AG10803 (cell line): ENCODE results near the gene GAB2.

Experiments used
- DNase-seq: peaks from one replicate; pipeline ENCODE4 v3.0.0; 2010; ENCODE audit warnings: low read depth
- H3K4me3 ChIP-seq: 2 replicates; pipeline ENCODE4 v1.5.1; 2011; ENCODE audit warnings: mild to moderate bottlenecking, low read length, control low read depth
- TF ChIP-seq, protein P1 (sequence below): conservative IDR thresholded peaks from 2 replicates; pipeline ENCODE4 v1.5.1; 2011; ENCODE audit warnings: mild to moderate bottlenecking, low read length, control low read depth, inconsistent platforms

The GAB2 gene

GRCh38 chr11:78400116-78400515 lies 17.5 kb downstream of the GAB2 start:
- TF ChIP-seq, protein P1, sequence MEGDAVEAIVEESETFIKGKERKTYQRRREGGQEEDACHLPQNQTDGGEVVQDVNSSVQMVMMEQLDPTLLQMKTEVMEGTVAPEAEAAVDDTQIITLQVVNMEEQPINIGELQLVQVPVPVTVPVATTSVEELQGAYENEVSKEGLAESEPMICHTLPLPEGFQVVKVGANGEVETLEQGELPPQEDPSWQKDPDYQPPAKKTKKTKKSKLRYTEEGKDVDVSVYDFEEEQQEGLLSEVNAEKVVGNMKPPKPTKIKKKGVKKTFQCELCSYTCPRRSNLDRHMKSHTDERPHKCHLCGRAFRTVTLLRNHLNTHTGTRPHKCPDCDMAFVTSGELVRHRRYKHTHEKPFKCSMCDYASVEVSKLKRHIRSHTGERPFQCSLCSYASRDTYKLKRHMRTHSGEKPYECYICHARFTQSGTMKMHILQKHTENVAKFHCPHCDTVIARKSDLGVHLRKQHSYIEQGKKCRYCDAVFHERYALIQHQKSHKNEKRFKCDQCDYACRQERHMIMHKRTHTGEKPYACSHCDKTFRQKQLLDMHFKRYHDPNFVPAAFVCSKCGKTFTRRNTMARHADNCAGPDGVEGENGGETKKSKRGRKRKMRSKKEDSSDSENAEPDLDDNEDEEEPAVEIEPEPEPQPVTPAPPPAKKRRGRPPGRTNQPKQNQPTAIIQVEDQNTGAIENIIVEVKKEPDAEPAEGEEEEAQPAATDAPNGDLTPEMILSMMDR, result no peak
- DNase-seq, result no peak
- no peak overlapping the region for H3K4me3 ChIP-seq

DNA sequence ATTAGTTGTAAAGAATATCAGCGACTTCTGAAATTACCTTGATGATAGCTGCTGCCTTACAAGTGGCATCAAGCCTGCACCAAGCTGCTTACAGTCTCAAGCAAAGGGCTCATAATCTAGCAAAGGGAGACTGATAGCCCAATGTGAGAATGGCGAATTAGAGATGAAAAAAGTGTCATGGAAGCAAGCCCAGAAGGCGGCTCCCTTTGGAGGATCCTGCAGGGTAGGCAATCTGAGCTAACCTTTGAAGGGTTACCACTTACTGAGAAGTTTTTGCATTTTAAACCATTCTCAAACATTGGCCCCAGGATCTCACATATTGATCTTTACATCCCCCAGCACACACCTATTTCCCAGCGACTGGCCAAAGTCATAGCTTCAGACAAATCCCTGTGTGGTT lies 18.5 kb downstream of the GAB2 start:
- H3K4me3 ChIP-seq, result no peak overlapping the region
- TF ChIP-seq, protein P1, result no peak
- no peak for DNase-seq

- DNase-seq, result no peak
- TF ChIP-seq, protein P1, result no peak
- H3K4me3 ChIP-seq, result no peak overlapping the region
Measured at GRCh38 chr11:78398715-78399114, 18.9 kb downstream of the GAB2 start.

DNA sequence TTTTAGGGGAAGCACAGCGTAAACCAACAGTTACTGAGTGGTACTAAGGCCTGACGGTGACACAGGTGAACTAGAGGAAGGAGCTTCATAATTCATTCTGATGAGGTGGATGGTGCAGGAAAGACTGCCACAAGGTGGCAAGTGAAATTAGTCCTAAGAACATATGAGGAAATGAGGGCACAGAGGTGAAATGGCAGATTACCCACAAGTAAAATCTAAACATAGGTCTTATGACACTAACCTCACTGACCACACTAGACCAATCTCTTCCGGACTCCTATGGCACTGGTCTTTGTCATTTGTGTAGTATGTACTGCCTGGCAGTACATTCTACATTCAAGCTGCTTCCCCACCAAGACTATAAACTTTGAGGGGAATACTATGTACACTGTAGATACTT lies 20.2 kb downstream of the GAB2 start:
- TF ChIP-seq, protein P1, result no peak
- DNase-seq, result no peak
- no peak overlapping the region for H3K4me3 ChIP-seq

GRCh38 chr11:78395597-78395996 lies 22.0 kb downstream of the GAB2 start:
- DNase-seq, result no peak
- H3K4me3 ChIP-seq, result no peak overlapping the region
- TF ChIP-seq, protein P1, result no peak

- TF ChIP-seq, protein P1, result no peak
- no peak overlapping the region for H3K4me3 ChIP-seq
- no peak for DNase-seq
Measured at GRCh38 chr11:78392854-78393253, 24.8 kb downstream of the GAB2 start.

GRCh38 chr11:78391424-78391823 lies 26.2 kb downstream of the GAB2 start:
- no peak overlapping the region for H3K4me3 ChIP-seq
- no peak for DNase-seq
- TF ChIP-seq, protein P1, result no peak
